Loucy (cell line): ENCODE measurements around the gene CNTN5.

Source experiments
- H2AFZ ChIP-seq: fragments of 200-600 bp; sonication (generic); 2 replicates; pipeline ENCODE4 v1.6.0; 2016; ENCODE audit warnings: antibody characterized with exemption, mild to moderate bottlenecking, low read length, moderate library complexity
- H3F3A ChIP-seq: fragments of 200-600 bp; 2 replicates; pipeline ENCODE4 v1.6.0; 2016; ENCODE audit warnings: antibody characterized with exemption, low read depth, mild to moderate bottlenecking
- H3K27me3 ChIP-seq: fragments of 200-600 bp; sonication (generic); 2 replicates; pipeline ENCODE4 v1.6.1; 2014; ENCODE audit warnings: low read length, mild to moderate bottlenecking; ENCODE audit not compliant: insufficient read depth, poor library complexity, severe bottlenecking
- H3K36me3 ChIP-seq: fragments of 200-600 bp; sonication (generic); 2 replicates; pipeline ENCODE4 v1.6.1; 2016; ENCODE audit warnings: low read length; ENCODE audit not compliant: insufficient read depth
- H3K4me1 ChIP-seq: fragments of 200-600 bp; sonication (generic); 2 replicates; pipeline ENCODE4 v1.5.1; 2014; ENCODE audit warnings: low read length, mild to moderate bottlenecking; ENCODE audit not compliant: insufficient read depth, poor library complexity, severe bottlenecking
- H3K4me2 ChIP-seq: fragments of 200-600 bp; sonication (generic); 2 replicates; pipeline ENCODE4 v1.6.0; 2014; ENCODE audit warnings: antibody characterized with exemption, low read length, low read depth, mild to moderate bottlenecking; ENCODE audit not compliant: poor library complexity, severe bottlenecking
- H3K4me3 ChIP-seq: fragments of 200-600 bp; sonication (generic); 2 replicates; pipeline ENCODE4 v1.5.1; 2014; ENCODE audit warnings: low read length, mild to moderate bottlenecking, mixed read lengths; ENCODE audit not compliant: poor library complexity, severe bottlenecking
- H3K79me2 ChIP-seq: fragments of 200-600 bp; sonication (generic); 2 replicates; pipeline ENCODE4 v1.6.1; 2014; ENCODE audit warnings: low read length; ENCODE audit not compliant: insufficient read depth
- H3K9ac ChIP-seq: fragments of 200-600 bp; sonication (generic); 2 replicates; pipeline ENCODE4 v1.6.0; 2014; ENCODE audit warnings: mild to moderate bottlenecking, low read depth, low read length, moderate library complexity; ENCODE audit not compliant: poor library complexity, severe bottlenecking
- H3K9me2 ChIP-seq: fragments of 200-600 bp; sonication (generic); replicated peaks from 2 replicates; pipeline ENCODE4 v1.6.1; 2016; ENCODE audit warnings: low read depth, low read length, mixed read lengths
- H3K9me3 ChIP-seq: fragments of 200-600 bp; sonication (generic); 2 replicates; pipeline ENCODE4 v1.6.1; 2014; ENCODE audit warnings: mild to moderate bottlenecking, antibody characterized with exemption, low read length, low read depth; ENCODE audit not compliant: insufficient read depth
- H4K20me1 ChIP-seq: fragments of 200-600 bp; sonication (generic); 2 replicates; pipeline ENCODE4 v1.6.0; 2014; ENCODE audit warnings: antibody characterized with exemption, low read length, mild to moderate bottlenecking; ENCODE audit not compliant: insufficient read depth, poor library complexity, severe bottlenecking
- CTCF ChIP-seq: fragments of 200-600 bp; sonication (generic); conservative IDR thresholded peaks from 2 replicates; pipeline ENCODE4 v1.5.1; 2014; ENCODE audit warnings: mild to moderate bottlenecking, antibody characterized with exemption, low read length
- EZH2phosphoT487 ChIP-seq: fragments of 200-600 bp; IDR thresholded peaks from 2 replicates; pipeline ENCODE4 v1.6.1; 2018; ENCODE audit warnings: antibody characterized with exemption, mild to moderate bottlenecking, moderate library complexity, borderline replicate concordance

CNTN5 gene

GRCh38 chr11:99494065-99494464 is 473.3 kb downstream of the CNTN5 start:
- H3K79me2 ChIP-seq = no peaks in the 10 kb centered on the region
- H3K9me3 ChIP-seq = no peaks in the 10 kb centered on the region
- H3K36me3 ChIP-seq = no peaks in the 10 kb centered on the region
- no peak overlapping the region for H3K4me2 ChIP-seq
- no peaks in the 10 kb centered on the region for H3F3A ChIP-seq
- no peaks in the 10 kb centered on the region for H3K9me2 ChIP-seq
- H4K20me1 ChIP-seq = no peaks in the 10 kb centered on the region
- H3K4me3 ChIP-seq = no peak overlapping the region
- TF ChIP-seq EZH2phosphoT487 = no peak
- no peak for TF ChIP-seq CTCF
- no peaks in the 10 kb centered on the region for H3K4me1 ChIP-seq
- no peak overlapping the region for H3K9ac ChIP-seq
- no peaks in the 10 kb centered on the region for H3K27me3 ChIP-seq
- no peak overlapping the region for H2AFZ ChIP-seq

- Histone ChIP-seq H3K4me3 (no peak overlapping the region), H3K9ac (no peak overlapping the region), H2AFZ (no peak overlapping the region), H3K9me2 (no peaks in the 10 kb centered on the region), H3K4me2 (no peak overlapping the region), H3F3A (no peaks in the 10 kb centered on the region), H3K79me2 (no peaks in the 10 kb centered on the region), H3K4me1 (no peaks in the 10 kb centered on the region), H4K20me1 (no peaks in the 10 kb centered on the region), H3K27me3 (no peaks in the 10 kb centered on the region), H3K36me3 (no peaks in the 10 kb centered on the region), H3K9me3 (no peaks in the 10 kb centered on the region)
- TF ChIP-seq CTCF = no peak
- TF ChIP-seq EZH2phosphoT487 = no peak
Observed at GRCh38 chr11:99501655-99502054, 480.9 kb downstream of the CNTN5 start.

- Histone ChIP-seq H3K4me1 (no peaks in the 10 kb centered on the region), H3K36me3 (no peaks in the 10 kb centered on the region), H3K79me2 (no peaks in the 10 kb centered on the region), H3K9me2 (no peaks in the 10 kb centered on the region), H2AFZ (no peak overlapping the region), H3K4me3 (no peak overlapping the region), H3F3A (no peaks in the 10 kb centered on the region), H3K9ac (no peak overlapping the region), H3K9me3 (no peaks in the 10 kb centered on the region), H3K27me3 (no peaks in the 10 kb centered on the region), H3K4me2 (no peak overlapping the region), H4K20me1 (no peaks in the 10 kb centered on the region)
- no peak for TF ChIP-seq CTCF
- TF ChIP-seq EZH2phosphoT487 = no peak
Observed at GRCh38 chr11:99505316-99505715, 484.6 kb downstream of the CNTN5 start.
